NCI-H526 (cell line): ENCODE data around the gene NDUFB11.

Experiments
- DNase-seq, 2 experiments: peaks; one replicate each; lab custom pipeline; 2025; lab: John Stamatoyannopoulos, UW

The NDUFB11 gene

GRCh38 chrX:47174846-47175587 lies 30.5 kb upstream of the NDUFB11 start:
- no peak for DNase-seq

GRCh38 chrX:47174376-47174775 lies 29.9 kb upstream of the NDUFB11 start:
- DNase-seq, result no peak

GRCh38 chrX:47172971-47173792 lies 28.7 kb upstream of the NDUFB11 start:
- no peak for DNase-seq

GRCh38 chrX:47172549-47172948 lies 28.0 kb upstream of the NDUFB11 start:
- no peak for DNase-seq

GRCh38 chrX:47171996-47172395 lies 27.5 kb upstream of the NDUFB11 start:
- no peak for DNase-seq

GRCh38 chrX:47170861-47171692 lies 26.6 kb upstream of the NDUFB11 start:
- no peak for DNase-seq

GRCh38 chrX:47169726-47170515 lies 25.4 kb upstream of the NDUFB11 start:
- no peak for DNase-seq

- DNase-seq, result no peak
Observed at GRCh38 chrX:47169273-47169672, 24.8 kb upstream of the NDUFB11 start.

- DNase-seq, result no peak
Observed at GRCh38 chrX:47168495-47169073, 24.1 kb upstream of the NDUFB11 start.

- no peak for DNase-seq
Observed at GRCh38 chrX:47166126-47166525, 21.6 kb upstream of the NDUFB11 start.

- DNase-seq, result no peak
Observed at GRCh38 chrX:47164420-47164819, 19.9 kb upstream of the NDUFB11 start.

GRCh38 chrX:47162927-47163583 lies 18.6 kb upstream of the NDUFB11 start:
- no peak for DNase-seq

GRCh38 chrX:47160781-47161180 lies 16.3 kb upstream of the NDUFB11 start:
- DNase-seq, result no peak

GRCh38 chrX:47158781-47159180 lies 14.3 kb upstream of the NDUFB11 start:
- DNase-seq, result no peak

- DNase-seq, result no peak
Observed at GRCh38 chrX:47158131-47158530, 13.6 kb upstream of the NDUFB11 start.

GRCh38 chrX:47156611-47157520 lies 12.4 kb upstream of the NDUFB11 start:
- no peak for DNase-seq

GRCh38 chrX:47151435-47151834 lies 6.9 kb upstream of the NDUFB11 start:
- DNase-seq, result peak in 1 of 2 experiments; percentile 1

- no peak for DNase-seq
Observed at GRCh38 chrX:47148946-47149345, 4.4 kb upstream of the NDUFB11 start.
